HG03520 (cell line): Measurements from ENCODE around the gene EEF1A1.
"Not testable (repeated sequence)": the region's sequence is repeated elsewhere in the genome, so short reads cannot be mapped to it uniquely, and the experiment has no call there.

Source experiments
- ATAC-seq: cut with Tn5 transposase; IDR thresholded peaks from one replicate; pipeline ENCODE4 v1.9.1; 2021; ENCODE audit warnings: mild to moderate bottlenecking, moderate library complexity; ENCODE audit not compliant: unreplicated experiment

EEF1A1 gene

DNA sequence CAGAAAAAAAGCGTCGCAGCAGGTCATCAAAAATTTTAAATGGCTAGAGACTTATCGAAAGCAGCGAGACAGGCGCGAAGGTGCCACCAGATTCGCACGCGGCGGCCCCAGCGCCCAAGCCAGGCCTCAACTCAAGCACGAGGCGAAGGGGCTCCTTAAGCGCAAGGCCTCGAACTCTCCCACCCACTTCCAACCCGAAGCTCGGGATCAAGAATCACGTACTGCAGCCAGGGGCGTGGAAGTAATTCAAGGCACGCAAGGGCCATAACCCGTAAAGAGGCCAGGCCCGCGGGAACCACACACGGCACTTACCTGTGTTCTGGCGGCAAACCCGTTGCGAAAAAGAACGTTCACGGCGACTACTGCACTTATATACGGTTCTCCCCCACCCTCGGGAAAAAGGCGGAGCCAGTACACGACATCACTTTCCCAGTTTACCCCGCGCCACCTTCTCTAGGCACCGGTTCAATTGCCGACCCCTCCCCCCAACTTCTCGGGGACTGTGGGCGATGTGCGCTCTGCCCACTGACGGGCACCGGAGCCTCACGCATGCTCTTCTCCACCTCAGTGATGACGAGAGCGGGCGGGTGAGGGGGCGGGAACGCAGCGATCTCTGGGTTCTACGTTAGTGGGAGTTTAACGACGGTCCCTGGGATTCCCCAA lies at the start of gene EEF1A1:
EEF1A1 (minus strand) TSS at position 345 of the 663 bp plus-strand sequence. CDS start 1,006 bp downstream, outside the sequence.
- ATAC-seq, result peak; percentile 55

DNA sequence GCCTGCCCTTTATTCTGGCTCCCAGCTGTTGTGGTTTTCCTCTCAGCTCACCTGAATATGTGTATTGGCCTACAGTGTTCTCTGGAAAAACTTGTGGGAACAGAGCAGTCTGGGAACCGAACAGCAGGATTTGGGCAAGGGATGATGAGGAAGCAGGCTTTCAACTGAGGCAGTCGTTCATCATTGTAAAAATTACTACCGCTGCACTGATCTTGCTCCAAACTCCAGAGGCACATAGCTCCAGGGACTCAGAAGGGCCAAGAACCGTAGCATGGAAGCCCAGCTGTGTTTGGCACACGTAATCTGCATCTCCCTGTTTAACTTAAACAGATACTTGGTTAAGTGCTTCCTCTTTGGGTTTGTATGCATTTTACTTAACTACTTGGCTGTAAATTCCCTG lies 48.3 kb upstream of the EEF1A1 start:
- ATAC-seq, result no peak

DNA sequence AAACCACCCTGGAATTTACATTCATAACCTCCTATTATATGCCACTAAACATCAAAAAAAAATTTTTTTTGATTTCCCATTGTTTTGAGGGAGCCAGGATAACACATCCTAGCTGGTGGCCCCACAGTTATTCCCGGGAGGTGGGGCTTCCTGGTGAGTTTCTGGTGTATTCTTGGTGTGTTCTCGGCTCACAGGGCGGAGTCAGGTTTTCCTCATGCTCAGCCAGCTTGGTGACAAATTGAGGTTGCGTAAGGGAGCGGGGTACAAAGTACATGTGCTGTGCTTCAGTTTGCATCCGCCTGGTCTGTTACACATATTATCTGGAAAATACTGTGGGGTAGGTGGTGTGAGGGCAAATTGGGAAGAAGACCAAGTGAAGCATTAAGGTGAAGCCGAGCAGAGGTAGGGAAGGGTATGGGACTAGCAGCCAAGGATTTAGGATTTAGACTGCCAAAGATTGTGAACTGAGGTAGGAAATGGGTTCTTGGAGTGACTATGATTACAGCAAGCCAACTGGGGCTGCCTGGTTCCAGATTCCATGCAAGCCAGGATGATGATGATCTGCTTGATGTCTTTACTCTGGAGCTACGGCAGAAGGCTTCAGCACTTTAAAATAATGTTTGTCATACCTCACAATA lies 46.2 kb upstream of the EEF1A1 start:
- ATAC-seq, result no peak

DNA sequence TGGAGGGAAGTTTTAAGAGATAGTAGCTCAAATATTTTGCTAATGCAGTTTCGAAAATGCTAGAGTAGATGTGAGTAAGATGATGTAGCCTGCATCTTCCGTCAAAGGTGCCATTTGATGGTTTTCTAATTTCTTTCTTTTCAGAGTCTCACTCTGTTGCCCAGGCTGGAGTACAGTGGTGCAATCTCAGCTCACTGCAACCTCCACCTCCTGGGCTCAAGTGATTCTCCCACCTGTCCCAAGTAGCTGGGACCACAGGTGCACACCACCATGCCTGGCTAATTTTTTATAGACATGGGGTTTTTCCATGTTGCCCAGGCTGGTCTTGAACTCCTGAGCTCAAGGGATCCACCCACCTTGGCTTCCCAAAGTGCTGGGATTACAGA lies 45.6 kb upstream of the EEF1A1 start:
- not testable (repeated sequence) for ATAC-seq

DNA sequence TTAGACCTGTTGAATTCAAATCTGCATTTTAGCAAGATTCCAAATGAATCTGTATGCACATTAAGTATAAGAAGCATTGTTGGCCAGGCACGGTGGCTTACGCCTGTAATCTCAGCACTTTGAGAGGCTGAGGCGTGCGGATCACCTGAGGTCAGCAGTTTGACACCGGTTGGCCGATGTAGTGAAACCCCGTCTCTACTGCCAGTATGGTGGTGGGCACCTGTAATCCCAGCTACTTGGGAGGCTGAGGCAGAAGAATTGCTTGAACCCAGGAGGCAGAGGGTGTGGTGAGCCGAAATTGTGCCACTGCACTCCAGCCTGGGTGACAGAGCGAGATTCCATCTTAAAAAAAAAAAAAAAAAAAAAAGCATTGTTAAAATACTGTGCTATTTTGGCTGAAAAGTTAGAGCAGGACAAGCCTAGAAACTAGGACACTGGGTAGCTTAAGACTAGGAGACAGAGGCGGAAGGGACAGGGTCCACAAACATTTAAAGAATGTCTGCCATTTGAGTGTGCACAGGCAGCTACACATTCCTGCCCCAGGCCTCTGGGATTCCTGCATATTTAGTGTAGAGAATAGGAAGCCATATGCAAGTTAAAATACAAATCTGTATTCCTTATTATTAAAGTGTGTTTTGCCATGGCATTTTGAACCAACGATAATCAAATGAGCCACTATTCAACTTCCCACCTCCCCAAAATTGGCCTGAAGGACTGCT lies 45.1 kb upstream of the EEF1A1 start:
- ATAC-seq, result no peak

DNA sequence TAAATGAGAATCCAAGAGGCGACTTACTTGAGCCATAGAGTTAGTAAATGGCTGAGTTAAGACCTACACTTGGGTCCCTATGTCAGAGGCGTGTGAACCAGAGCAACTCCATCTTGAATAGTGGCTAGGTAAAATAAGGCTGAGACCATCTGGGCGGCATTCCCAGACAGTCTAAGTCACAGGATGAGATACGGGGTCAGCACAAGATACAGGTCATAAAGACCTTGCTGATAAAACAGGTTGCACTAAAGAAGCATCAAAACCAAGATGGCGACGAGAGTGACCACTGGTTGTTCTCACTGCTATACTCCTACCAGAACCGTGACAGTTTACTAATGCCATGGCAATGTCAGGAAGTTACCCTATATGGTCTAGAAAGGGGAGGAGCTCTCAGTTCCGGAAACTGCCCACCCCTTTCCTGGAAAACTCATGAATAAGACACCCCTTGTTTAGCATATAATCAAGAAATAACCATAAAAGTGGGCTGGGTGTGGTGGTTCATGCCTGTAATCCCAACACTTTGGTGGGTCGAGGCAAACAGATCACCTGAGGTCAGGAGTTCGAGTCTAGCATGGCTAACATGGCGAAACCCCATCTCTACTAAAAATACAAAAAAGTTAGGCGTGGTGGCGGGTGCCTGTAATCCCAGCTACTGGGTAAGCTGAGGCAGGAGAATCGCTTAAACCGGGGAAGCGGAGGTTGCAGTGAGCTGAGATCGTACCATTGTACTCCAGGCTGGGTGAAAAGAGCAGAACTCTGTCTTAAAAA lies 43.9 kb upstream of the EEF1A1 start:
- ATAC-seq, result no peak

DNA sequence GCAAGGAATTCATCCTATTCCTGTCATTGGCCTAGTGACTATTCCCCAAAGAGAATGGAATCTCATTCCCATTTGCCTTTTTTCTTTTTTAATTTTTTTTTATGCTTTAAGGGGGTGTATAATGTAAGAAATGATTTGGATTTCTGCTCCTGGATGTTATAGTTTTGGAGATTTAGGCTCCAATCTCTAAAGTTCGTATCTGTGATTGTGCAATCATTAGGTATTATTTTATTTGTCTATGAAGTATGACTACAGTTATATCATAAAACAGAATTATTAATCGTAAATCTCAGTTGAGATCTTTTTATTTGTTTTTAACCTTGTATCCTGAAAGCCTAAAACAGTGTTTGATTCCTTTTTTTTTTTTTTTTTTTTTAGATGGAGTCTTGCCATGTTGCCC lies 41.7 kb upstream of the EEF1A1 start:
- no peak for ATAC-seq

DNA sequence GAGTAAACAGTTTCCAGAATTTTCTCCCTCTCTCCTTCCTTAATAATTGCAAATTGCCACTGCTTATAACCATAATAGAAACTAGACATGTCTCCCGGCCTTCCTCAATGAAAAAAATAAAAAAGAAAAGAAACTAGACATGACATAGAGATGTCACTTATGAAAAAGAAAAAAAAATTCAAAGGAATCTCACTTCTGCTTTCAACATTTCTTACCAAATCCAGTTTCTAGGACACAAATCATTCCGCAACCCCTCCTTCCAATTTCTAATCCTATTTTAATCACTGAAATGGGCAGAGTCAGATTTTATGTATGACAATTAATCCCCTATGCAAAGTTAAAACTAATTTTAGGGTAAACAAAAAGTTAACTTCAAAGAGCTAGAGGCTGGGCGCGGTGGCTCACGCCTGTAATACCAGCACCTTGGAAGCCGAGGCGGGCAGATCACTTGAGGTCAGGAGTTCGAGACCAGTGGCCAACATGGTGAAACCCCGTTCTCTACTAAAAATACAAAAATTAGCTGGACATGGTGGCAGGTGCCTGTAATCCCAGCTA lies 40.1 kb upstream of the EEF1A1 start:
- ATAC-seq, result peak; percentile 64

DNA sequence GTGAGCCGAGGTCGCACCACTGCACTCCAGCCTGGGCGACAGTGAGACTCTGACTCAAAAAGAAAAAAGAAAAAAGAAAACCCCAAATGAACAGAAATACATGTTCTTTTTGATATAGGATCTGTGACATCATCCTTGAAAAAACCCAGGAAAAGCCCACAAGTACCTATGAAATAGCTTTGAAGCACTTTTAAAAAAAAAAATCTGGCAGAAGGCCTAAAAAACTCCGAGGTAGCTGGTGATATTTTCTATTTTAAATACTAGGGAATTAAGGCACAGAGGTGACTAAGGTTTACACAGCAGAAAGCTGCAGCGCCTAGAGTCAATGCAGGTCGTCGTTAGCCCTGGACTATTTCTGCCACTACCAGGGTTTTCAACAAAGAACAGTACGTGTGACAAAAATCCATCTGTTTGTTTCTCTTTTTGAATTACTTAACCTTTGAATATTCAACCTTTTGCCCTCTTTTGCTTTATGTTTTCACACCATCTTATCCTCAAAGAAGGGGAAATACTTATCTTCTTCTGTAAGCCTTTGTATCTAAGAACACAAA lies 39.4 kb upstream of the EEF1A1 start:
- ATAC-seq, result peak; percentile 51

DNA sequence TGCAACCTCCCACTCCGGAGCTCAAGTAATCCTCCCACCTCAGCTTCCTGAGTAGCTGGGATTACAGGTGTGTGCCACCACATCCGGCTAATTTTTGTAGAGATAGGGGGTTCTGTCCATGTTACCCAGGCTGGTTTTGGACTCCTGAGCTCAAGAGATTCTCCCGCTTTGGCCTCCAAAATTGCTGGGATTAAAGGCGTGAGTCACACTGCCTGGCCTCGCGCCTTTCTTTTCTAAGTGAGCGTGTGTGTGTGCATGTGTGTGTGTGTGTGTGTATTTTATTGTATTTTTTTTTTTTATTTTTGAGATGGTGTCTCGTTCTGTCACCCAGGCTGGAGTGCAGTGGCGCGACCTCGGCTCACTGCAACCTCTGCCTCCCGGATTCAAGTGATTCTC lies 38.6 kb upstream of the EEF1A1 start:
- not testable (repeated sequence) for ATAC-seq

DNA sequence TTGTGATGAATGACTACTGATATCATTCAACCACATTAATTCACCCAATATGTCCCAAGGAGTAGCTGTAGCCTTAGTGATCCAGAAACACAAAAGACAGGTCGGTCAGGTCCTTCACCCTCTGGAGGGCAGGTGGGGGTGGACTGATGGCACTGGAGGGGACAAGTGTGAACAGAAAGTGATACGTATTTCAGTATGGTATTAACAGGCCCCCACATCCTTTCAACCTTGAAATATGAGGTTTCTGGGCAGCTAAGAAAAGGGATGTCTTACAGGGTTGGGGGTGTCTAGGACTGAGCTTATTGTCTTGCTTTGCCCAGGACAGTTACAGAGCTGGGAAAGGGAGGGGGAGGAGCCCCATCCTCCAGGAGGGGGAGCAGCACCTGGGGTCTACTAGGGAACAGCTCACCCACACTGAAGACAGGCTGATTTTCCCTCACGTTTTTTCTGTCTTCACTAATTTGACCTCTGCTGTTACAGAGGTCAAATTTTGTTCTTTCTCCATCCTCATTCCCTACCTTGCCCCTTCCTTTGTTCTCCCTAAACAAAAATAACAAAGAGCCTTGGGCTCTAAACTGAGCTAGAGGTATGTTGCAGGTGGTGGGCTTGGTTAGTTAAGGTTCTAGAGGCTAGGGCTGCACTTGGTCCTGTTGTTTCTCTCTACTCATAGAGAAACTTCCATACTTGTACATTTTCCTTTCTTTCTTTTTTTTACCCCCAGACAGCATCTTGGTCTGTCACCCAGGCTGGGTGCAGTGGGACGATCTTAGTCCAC lies 38.0 kb upstream of the EEF1A1 start:
- ATAC-seq, result no peak

DNA sequence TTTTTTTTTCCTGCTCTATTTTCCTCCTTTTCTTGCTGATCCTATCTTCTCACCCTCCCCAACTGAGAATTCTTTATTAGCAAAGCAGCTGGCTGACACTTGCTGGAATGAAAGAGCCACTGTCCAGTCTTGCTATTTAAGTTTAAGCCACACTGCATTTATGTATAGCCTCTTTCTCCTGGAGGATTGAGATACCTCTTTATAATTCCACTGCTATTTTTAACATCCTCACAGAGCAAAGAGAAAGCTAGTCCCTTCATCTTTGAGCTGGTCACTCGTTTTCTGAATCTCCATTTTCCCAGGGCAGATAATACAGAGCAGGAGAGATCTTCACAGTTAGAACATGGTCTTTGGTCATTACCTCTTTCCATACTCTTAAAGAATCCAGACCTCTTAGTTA lies 36.0 kb upstream of the EEF1A1 start:
- no peak for ATAC-seq

DNA sequence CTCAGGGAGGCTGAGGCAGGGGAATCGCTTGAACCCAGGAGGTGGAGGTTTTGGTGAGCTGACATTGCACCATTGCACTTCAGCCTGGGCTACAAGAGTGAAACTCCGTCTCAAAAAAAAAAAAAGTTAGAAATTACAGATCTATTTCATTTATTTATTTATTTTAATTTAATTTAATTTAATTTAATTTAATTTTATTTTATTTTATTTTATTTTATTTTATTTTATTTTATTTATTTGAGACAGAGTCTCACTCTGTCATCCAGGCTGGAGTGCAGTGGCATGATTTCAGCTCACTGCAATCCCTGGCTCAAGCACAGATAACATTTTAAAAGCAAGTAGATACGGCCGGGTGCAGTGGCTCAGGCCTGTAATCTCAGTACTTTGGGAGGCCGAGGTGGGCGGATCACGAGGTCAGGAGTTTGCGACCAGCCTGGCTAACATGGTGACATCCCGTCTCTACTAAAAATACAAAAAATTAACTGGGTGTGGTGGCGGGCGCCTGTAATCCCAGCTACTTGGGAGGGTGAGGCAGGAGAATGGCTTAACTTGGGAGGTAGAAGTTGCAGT lies 34.6 kb upstream of the EEF1A1 start:
- not testable (repeated sequence) for ATAC-seq

DNA sequence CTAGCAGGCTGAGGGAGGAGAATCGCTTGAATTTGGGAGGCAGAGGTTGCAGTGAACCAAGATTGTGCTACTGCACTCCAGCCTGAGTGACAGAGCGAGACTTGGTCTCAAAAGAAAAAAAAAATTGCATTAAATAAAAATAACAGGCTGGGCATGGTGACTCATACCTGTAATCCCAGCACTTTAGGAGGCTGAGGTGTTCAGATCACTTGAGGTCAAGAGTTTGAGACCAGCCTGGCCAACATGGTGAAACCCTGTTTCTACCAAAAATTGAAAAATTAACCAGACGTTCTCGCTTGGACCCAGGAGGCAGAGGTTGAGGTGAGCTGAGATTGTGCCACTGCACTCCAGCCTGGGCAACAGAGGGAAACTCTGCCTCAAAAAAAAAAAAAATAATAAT lies 30.3 kb upstream of the EEF1A1 start:
- not testable (repeated sequence) for ATAC-seq

DNA sequence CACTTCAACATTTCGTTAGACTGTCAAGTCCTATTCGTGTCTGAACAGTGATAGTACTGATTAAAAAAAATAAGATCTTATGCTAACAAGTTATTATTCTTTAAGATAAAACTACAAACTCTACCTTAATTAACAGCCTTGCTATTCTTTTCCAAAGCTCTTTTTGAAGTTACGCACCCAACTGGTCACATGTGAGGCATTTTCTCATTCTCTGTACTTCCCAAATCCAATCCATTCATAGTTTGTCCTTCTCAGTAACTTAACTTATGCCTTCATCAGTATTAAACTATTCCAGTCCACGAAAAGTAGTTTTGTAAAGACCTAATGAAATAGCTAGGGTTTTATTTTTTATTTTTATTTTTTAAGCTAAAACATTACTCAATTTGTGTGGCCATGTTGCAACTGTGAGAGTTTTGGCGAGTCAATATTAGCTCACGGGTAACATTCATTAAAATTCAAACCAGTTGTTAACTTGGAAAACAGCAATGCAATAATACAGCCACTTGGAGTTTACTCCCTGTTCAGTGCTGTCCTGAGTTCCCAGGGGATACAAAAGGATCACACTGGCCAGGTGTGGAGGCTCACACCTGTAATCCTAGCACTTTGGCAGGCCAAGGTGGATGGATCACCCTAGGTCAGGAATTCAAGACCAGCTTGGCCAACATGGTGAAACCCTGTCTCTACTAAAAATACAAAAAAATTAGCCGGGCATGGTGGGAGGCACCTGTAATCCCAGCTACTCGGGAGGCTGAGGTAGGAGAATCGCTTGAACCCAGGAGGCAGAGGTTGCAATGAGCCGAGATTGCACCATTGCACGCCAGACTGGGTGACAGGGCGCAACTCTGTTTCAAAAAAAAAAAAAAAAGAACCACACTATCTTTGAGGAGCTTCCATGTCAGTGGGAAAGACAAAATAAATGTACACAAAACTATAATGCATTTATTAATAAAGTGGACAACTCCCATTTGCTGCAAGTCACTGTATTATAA lies 27.9 kb upstream of the EEF1A1 start:
- ATAC-seq, result no peak

DNA sequence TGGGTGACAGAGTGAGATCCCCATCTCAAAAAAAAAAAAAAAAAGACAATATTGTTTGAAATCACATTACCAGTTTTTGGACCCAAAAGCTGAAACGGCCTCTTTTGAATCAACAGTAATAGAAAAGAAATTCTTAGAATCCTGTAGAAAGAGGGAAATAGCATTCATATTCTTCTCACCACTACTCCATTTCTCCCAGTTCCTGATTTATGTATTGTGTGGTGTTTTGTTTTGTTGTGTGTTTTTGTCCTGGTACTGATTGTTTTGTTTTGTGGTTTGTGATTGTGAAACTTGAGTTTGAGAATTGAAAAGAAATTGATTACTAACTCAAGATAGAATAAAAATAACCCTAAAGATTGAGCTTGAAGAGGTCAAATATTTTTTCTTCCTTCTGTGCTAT lies 26.2 kb upstream of the EEF1A1 start:
- no peak for ATAC-seq

DNA sequence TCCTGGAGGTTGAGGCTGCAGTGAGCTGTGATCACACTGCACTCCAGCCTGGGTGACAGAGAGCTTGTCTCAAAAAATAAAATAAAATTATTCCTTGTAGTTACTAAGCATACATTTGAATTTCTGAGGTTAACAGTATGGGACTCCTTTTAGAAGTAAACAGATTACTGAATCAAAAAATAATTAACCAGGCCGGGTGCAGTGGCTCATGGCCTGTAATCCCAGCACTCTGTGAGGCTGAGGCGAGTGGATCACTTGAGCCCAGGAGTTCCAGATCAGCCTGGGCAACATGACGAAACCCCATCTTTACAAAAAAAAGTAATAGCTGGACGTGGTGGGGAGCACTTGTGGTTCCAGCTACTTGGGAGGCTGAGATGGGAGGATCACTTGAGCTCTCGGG lies 22.1 kb upstream of the EEF1A1 start:
- ATAC-seq, result no peak

DNA sequence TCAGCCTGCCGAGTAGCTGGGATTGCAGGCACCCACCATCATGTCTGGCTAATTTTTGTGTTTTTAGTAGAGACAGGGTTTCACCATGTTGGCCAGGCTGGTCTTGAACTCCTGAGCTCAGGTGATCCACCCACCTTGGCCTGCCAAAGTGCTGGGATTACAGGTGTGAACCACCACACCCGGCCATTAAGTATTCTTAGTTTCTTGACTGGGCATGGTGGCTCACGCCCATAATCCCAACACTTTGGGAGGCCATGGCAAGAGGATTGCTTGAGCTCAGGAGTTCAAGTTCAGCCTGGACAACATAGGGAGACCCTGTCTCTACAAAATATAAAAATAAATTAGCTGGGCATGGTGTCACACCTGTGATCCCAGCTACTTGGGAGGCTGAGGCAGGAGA lies 21.6 kb upstream of the EEF1A1 start:
- not testable (repeated sequence) for ATAC-seq
